Endothelial cell of umbilical vein (primary cell): ENCODE data around the gene CCND3. TPM values are rescaled to one million over a fixed set of nuclear protein-coding genes. Genes with fewer than 3 reads are reported as not detected.

Source experiments
- BruUV-seq: library from RNA; stranded (reverse); fragments of 400-500 nt; replicated peaks from 2 replicates; lab custom pipeline; 2021; lab: Mats Ljungman, UMichigan
- CTCF ChIA-PET: fragments of 300-600, 350-600 bp; sonication (Branson Sonifier 250); formaldehyde crosslinking; loops from one replicate; lab custom pipeline; 2021; ENCODE audit warnings: antibody characterized with exemption, inconsistent platforms; lab: Charles Lee
- POLR2A ChIA-PET: fragments of 300-600, 350-600 bp; sonication (Branson Sonifier 250); formaldehyde crosslinking; loops from one replicate; lab custom pipeline; 2021; ENCODE audit warnings: antibody characterized with exemption, inconsistent platforms; lab: Charles Lee
- DNase-seq: peaks from one replicate; pipeline ENCODE4 v3.0.0-alpha.2; 2011; ENCODE audit warnings: low read depth, low spot score
- FAIRE-seq: peaks from 2 replicates; lab custom pipeline; 2011; peaks lifted over from hg19 to GRCh38; lab: Jason Lieb, UNC
- H2AFZ ChIP-seq: 2 replicates; pipeline ENCODE4 v1.6.0; 2012; ENCODE audit warnings: low read depth, low read length, control low read depth, inconsistent platforms
- H3K27ac ChIP-seq: 2 replicates; pipeline ENCODE4 v1.5.1; 2011; ENCODE audit warnings: low read depth, mild to moderate bottlenecking, control low read depth, low read length, moderate library complexity; ENCODE audit not compliant: insufficient read depth
- H3K27me3 ChIP-seq, 2 experiments: 2 replicates each; pipeline versions ENCODE4 v1.6.0 to v1.6.1; 2011; ENCODE audit warnings: low read length in 2 of 2, mixed read lengths in 1 of 2; ENCODE audit not compliant: control insufficient read depth in 2 of 2, insufficient read depth in 2 of 2
- H3K36me3 ChIP-seq, 2 experiments: 2 replicates in 1 of 2; 3 replicates in 1 of 2; pipeline ENCODE4 v1.5.1; 2011; ENCODE audit warnings: low read length in 2 of 2, mild to moderate bottlenecking in 1 of 2, moderate library complexity in 1 of 2; ENCODE audit not compliant: control insufficient read depth in 2 of 2, insufficient read depth in 2 of 2; ENCODE audit errors: extremely low read depth in 1 of 2
- H3K4me1 ChIP-seq: 3 replicates; pipeline ENCODE4 v1.5.1; 2011; ENCODE audit warnings: mild to moderate bottlenecking, low read length; ENCODE audit not compliant: control insufficient read depth, insufficient read depth; ENCODE audit errors: extremely low read depth
- H3K4me2 ChIP-seq: 2 replicates; pipeline ENCODE4 v1.6.1; 2011; ENCODE audit warnings: low read length, control low read depth, mixed read lengths; ENCODE audit not compliant: insufficient read depth
- H3K4me3 ChIP-seq, 3 experiments: fragments of 200-600 bp in 1 of 3; sonication (generic), shearing (Covaris generic) in 1 of 3; replicated peaks in 1 of 3; 2 replicates each; pipeline ENCODE4 v1.5.1; 2011 to 2016; ENCODE audit warnings: control low read depth in 3 of 3, low read length in 3 of 3, mild to moderate bottlenecking in 2 of 3, inconsistent platforms in 1 of 3, low read depth in 1 of 3, moderate library complexity in 1 of 3; ENCODE audit not compliant: insufficient read depth in 1 of 3
- H3K79me2 ChIP-seq: 2 replicates; pipeline ENCODE4 v1.6.0; 2012; ENCODE audit warnings: low read length, inconsistent platforms; ENCODE audit not compliant: control insufficient read depth, insufficient read depth
- H3K9ac ChIP-seq: replicated peaks from 2 replicates; pipeline ENCODE3; 2011; ENCODE audit warnings: low read length, control low read depth; ENCODE audit not compliant: insufficient read depth; ENCODE audit errors: extremely low read depth
- H3K9me1 ChIP-seq: replicated peaks from 3 replicates; pipeline ENCODE4 v1.6.0; 2011; ENCODE audit warnings: mild to moderate bottlenecking, low read length; ENCODE audit not compliant: control insufficient read depth, insufficient read depth; ENCODE audit errors: extremely low read depth
- H3K9me3 ChIP-seq: replicated peaks from 2 replicates; pipeline ENCODE4 v1.5.1; 2012; ENCODE audit warnings: low read length, inconsistent platforms; ENCODE audit not compliant: control insufficient read depth, insufficient read depth
- H4K20me1 ChIP-seq: replicated peaks from 2 replicates; pipeline ENCODE3; 2011; ENCODE audit warnings: mild to moderate bottlenecking, low read length; ENCODE audit not compliant: control insufficient read depth, insufficient read depth; ENCODE audit errors: extremely low read depth
- CTCF ChIP-seq, 2 donors: IDR thresholded peaks; 1 replicate in 1 of 2; 2 replicates in 1 of 2; pipeline ENCODE4 v1.5.1; 2011; ENCODE audit warnings: low read length in 2 of 2, mild to moderate bottlenecking in 2 of 2, moderate library complexity in 2 of 2, control low read depth in 1 of 2, inconsistent platforms in 1 of 2, low read depth in 1 of 2; ENCODE audit not compliant: insufficient read depth in 1 of 2; ENCODE audit errors: extremely low read depth in 1 of 2
- EZH2 ChIP-seq: IDR thresholded peaks from 2 replicates; pipeline ENCODE4 v1.6.1; 2012; ENCODE audit warnings: borderline replicate concordance, low read depth, mild to moderate bottlenecking, moderate library complexity, low read length, inconsistent platforms; ENCODE audit not compliant: severe bottlenecking
- FOS ChIP-seq: IDR thresholded peaks from 2 replicates; pipeline ENCODE4 v1.6.1; 2011; ENCODE audit warnings: mild to moderate bottlenecking, low read length, moderate library complexity, borderline replicate concordance; ENCODE audit not compliant: insufficient read depth
- GATA2 ChIP-seq: IDR thresholded peaks from 2 replicates; pipeline ENCODE4 v1.7.0; 2011; ENCODE audit warnings: low read depth, mild to moderate bottlenecking, moderate library complexity, mixed read lengths, low read length; ENCODE audit not compliant: insufficient read length, insufficient read depth
- JUN ChIP-seq: IDR thresholded peaks from 2 replicates; pipeline ENCODE4 v1.6.1; 2011; ENCODE audit warnings: borderline replicate concordance, low read depth; ENCODE audit not compliant: insufficient read length, insufficient read depth
- MAX ChIP-seq: IDR thresholded peaks from 2 replicates; pipeline ENCODE4 v1.6.1; 2011; ENCODE audit not compliant: insufficient read depth, insufficient read length
- MYC ChIP-seq: IDR thresholded peaks from one replicate; pipeline ENCODE4 v1.6.1; 2011; ENCODE audit warnings: mild to moderate bottlenecking, low read depth, low read length
- POLR2A ChIP-seq: IDR thresholded peaks from 2 replicates; pipeline ENCODE4 v1.6.1; 2012; ENCODE audit warnings: low read depth, mild to moderate bottlenecking, control low read depth, low read length
- POLR2AphosphoS5 ChIP-seq: IDR thresholded peaks from 2 replicates; pipeline ENCODE4 v1.6.1; 2012; ENCODE audit warnings: low read depth, mild to moderate bottlenecking, control low read depth, low read length, moderate library complexity; ENCODE audit not compliant: insufficient read depth
- dilution Hi-C: fragments of 300-500 bp; cut with MboI; formaldehyde crosslinking; loops from one replicate; pipeline ENCODE4 v1.15.0; 2019; ENCODE audit warnings: low sequenced_read_pairs; ENCODE audit not compliant: extremely low pct_ligation_motif_present
- intact Hi-C: fragments of 100-400 bp; cut with micrococcal nuclease; formaldehyde crosslinking; loops from one replicate; pipeline ENCODE4 v1.10.0; 2022
- polyA plus RNA-seq, 4 experiments: library from polyadenylated mRNA; depleted of rRNA in 3 of 4; stranded (reverse) in 3 of 4; unstranded in 1 of 4; fragments of >200 nt; gene quantifications; 2 replicates each; pipeline versions ENCODE4 v1.2.1 to v1.2.3, GENCODE V29; 2011 to 2012; ENCODE audit warnings: missing spikeins in 1 of 4
- total RNA-seq: library from RNA; stranded (reverse); gene quantifications from 2 replicates; pipeline ENCODE4 v1.2.3, GENCODE V29; 2021

CCND3 gene
- total and polyA plus RNA-seq, 2 donors (not counting 3 experiments of a cell fraction or from before 2014, with no cell fraction given): 87.5 to 98.7 TPM

- no peak for FAIRE-seq
- Histone ChIP-seq H3K9me1 (no peaks in the 10 kb centered on the region), H3K79me2 (no peaks in the 10 kb centered on the region), H3K4me3 (no peak overlapping the region), H4K20me1 (no peaks in the 10 kb centered on the region), H3K9me3 (no peaks in the 10 kb centered on the region), H3K4me2 (no peak overlapping the region), H3K9ac (no peak overlapping the region), H3K27ac (no peak overlapping the region), H3K36me3 (no peaks in the 10 kb centered on the region), H3K4me1 (peaks cover 11% of the 10 kb centered on the region), H3K27me3 (no peaks in the 10 kb centered on the region), H2AFZ (no peak overlapping the region)
- intact Hi-C loops (no loop called here), dilution Hi-C loops (no loop called here)
- ChIA-PET CTCF (interaction anchor here (1.0 kb wide), 1 partner anchor 44 kb away, joined by 3 read pairs; no protein-coding TSS in a partner anchor), POLR2A (no interaction called here)
- TF ChIP-seq POLR2A: no peak
- TF ChIP-seq FOS: no peak
- TF ChIP-seq MYC: no peak
- TF ChIP-seq GATA2: no peak
- TF ChIP-seq EZH2: no peak
- TF ChIP-seq MAX: no peak
- TF ChIP-seq JUN: no peak
- no peak for TF ChIP-seq POLR2AphosphoS5
- TF ChIP-seq CTCF (IDR thresholded peaks at IDR 0.05; ENCODE audit: extremely low read depth in 1 of 2, insufficient read depth in 1 of 2, low read depth in 1 of 2, low read length in 2 of 2): no peak
- no peak for DNase-seq
- no TSS peak for BruUV-seq
Measured at GRCh38 chr6:41972826-41973225, 31.2 kb upstream of the CCND3 start.
